Measurements from ENCODE around the gene AIP.

DNA sequence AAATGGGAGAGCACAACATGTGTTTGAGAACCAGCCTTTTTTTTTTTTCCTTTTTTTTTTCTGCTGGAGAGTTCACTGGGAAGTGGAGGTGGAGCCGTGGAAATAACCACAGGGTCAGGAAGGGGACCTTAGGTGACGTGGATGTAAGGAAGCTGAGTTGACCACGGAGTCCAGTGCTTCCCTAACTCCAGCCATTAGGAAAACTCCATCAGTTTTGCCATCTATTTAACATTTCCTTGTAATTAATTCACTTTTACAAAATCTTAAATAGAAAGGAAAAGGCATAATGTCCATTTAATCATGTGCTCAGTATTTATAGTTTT is 27.2 kb downstream of the AIP start:
- TF ChIP-seq, protein P1, sequence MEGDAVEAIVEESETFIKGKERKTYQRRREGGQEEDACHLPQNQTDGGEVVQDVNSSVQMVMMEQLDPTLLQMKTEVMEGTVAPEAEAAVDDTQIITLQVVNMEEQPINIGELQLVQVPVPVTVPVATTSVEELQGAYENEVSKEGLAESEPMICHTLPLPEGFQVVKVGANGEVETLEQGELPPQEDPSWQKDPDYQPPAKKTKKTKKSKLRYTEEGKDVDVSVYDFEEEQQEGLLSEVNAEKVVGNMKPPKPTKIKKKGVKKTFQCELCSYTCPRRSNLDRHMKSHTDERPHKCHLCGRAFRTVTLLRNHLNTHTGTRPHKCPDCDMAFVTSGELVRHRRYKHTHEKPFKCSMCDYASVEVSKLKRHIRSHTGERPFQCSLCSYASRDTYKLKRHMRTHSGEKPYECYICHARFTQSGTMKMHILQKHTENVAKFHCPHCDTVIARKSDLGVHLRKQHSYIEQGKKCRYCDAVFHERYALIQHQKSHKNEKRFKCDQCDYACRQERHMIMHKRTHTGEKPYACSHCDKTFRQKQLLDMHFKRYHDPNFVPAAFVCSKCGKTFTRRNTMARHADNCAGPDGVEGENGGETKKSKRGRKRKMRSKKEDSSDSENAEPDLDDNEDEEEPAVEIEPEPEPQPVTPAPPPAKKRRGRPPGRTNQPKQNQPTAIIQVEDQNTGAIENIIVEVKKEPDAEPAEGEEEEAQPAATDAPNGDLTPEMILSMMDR (IDR thresholded peaks at IDR 0.05) = no peak
- TF ChIP-seq EP300 (IDR thresholded peaks at IDR 0.05) (no peak), POLR2A (IDR thresholded peaks at IDR 0.05) (no peak)

All from ovary (tissue), 3 donors.